ENCODE data around the gene LILRB2. TPM values are rescaled to one million over a fixed set of nuclear protein-coding genes. Genes with fewer than 3 reads are reported as not detected.
A peak's percentile ranks its signal among the peaks of the same experiment; 100 is the strongest.
"Not testable (repeated sequence)": the region's sequence is repeated elsewhere in the genome, so short reads cannot be mapped to it uniquely, and the experiment has no call there.

Gene LILRB2
- total RNA-seq, 1 donor from 2014 or later: 1.5 TPM

DNA sequence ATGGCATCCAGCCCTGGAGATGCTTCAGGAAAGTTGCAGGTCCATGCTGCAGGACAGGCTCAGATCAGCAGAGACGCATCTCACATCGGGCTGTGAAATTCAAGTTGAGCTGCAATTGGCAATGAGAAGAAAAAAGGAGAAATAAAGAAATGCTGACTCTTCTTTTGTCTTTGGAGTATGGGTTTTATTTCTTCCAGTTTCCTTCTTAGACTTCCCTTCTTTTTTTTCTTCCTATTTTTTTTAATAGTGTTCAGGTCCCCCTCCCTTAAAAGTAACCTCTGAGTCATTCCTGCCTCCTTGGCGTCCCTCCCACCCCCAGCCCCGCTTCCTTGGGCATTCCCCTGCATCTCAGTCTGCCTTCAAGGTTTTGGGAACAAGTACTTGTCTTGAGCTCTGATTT, 9.3 kb downstream of the LILRB2 start:
- DNase-seq: not testable (repeated sequence)

- DNase-seq: no peak
Measured at GRCh38 chr19:54271106-54271505, 9.8 kb downstream of the LILRB2 start.

DNA sequence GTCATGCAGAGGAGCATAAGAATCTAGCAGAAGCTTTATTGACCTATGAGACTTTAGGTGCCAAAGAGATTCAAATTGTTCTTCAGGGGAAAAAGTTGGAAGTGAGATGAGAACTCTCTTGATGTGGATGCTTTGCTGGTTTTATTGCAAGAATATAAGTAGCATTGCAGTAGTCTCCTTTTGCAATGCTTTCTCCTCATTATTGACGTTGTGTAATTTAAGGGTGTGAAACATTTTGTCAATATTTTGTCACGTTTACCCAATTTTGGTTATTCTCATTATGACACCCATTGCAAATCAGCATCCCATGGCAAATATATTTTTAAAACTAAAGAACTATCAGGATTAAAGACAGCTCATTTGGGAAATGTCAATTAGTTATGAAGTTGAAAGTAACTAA, 12.0 kb downstream of the LILRB2 start:
- no peak for DNase-seq

DNA sequence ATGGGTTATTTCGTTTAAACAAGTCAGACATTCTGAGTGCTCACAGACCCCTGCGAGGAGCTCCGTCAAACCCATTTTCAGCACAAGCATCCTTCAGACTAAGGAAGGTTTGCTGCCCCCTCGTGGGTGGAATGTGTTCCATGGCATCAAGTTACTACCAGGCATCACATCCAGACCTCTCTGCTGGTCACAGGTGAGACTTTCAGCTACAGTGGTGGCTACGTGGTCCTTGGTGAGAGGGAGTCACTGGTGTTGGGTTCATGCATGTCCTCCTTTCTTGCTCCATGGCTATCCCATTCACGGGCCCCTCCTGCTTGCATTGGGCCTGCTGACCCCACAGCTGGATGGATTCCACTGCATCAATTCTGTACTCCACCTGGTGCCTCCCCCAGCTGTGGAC, 14.8 kb downstream of the LILRB2 start:
- peak; percentile 5 for DNase-seq

- no peak for DNase-seq
Measured at GRCh38 chr19:54262470-54262869, 18.4 kb downstream of the LILRB2 start.

DNA sequence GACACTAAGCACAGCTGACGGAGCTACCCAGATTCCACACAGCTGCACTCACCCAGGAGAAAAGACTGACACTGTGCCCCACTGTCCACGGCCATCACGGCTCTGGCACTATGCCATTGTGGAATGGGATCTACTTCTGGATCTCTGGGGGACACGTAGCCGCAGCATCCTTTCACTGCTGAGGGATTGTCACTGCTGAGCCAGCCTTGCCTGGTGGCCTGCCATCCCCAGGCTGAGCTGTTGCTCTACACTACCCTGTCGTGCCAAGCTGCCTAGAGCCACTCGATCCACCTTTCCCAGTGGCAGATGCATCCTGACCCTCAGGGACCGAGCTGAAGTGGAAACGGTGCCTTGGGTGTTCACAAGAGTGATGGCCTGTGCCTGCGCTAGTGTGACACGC, 18.8 kb downstream of the LILRB2 start:
- DNase-seq: no peak

- no peak for DNase-seq
Measured at GRCh38 chr19:54257116-54257480, 23.8 kb downstream of the LILRB2 start, which contains the start of gene LILRB5. Gene LILRB5, minus strand, starts transcription at chr19:54257273. Its CDS starts 80 bp downstream, at chr19:54257193.

DNA sequence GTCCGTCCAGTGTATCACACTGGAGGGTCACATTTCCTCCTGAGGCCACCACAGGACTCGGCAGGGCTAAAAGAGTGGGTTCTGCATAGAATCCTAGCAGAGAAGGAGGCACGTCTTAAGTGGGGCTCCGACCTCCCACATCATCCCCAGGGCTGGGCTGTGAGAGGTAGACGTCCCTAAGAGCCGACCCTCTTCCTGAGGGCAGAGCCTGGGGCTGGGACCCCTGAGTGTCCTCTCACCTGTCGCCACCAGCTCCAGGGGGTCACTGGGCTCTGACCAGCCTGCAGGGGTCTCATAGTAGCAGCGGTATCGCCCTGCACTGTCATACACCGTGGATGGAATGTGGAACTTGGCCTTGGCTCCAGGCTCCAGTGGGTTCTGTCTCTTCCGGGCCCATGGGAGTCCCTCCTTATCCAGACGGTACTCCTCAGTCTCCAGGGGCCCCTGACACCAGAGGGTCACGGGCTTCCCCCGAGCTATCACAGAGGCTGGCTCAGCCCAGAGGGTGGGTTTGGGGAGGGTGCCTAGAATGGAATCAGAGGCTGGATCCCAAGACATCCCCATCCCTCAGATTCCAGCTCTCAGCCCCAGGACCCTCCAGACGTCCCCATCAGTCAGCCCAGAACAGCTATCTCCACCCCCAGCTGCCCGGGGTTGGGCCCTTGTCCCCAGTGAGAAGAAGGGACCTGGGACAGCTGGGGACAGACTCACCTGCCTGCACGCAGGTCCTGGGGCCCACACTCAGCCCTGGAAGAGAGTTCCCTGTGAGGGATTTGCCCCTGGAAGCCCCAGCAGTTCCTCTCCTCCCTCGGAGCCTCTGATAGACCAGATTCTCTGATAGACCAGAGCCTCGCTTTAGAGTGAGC, 24.4 kb downstream of the LILRB2 start:
- no peak for DNase-seq

GRCh38 chr19:54255105-54255775, 25.7 kb downstream of the LILRB2 start:
- DNase-seq: no peak

DNA sequence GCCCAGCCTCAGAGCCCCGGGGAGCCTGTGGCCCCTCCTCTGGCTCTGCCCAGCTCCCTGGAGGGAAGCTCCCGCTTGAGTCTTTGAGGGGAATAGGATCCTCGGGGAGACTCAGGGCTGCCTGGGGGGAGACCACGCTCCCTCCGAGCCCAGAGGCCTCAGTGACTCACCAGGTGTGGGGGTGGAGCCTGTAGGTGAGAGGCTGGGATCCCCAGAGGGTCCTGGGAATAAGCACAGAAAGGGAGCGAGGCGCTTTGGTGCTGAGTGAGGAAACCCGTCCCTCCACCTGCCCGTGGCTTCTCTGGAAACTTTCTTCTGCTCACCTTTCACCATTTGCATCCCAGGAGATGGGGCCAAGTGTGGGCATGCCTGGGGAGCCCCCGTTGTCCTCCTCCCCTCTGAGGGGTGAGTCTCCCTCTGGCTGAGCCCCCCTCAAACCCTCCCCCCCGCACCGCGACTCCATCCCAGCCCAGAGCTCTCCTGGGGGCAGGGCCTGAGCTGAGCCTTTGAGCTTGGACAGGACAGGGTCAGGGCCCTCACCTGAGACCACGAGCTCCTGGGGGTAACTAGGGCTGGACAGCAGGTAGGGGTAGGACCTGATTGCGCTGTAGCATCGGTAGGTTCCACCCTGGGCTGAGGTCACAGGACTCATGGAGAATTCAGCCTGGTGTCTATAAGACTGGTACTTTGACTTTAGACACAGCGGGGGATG, 26.6 kb downstream of the LILRB2 start:
- DNase-seq: no peak

GRCh38 chr19:54253331-54254194, 27.3 kb downstream of the LILRB2 start:
- DNase-seq: no peak

DNA sequence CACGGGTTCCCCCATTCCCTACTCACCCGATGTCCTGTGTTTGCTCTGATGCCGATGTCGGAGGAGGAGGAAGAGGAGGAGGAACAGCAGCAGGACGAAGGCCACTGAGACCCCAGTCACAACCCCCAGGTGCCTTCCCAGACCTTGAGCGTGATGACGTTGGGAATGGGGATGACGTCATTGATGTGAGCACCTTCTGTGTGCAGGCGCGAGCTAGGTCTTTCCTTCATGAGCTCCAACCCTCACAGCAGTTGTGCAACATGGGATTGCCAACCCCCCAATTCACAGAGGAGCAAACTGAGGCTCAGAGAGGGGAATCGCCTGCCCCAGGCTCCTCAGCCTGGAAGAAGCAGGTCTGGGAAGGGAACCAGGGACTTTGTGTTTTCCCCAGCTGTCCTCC, 28.1 kb downstream of the LILRB2 start:
- DNase-seq: no peak

DNA sequence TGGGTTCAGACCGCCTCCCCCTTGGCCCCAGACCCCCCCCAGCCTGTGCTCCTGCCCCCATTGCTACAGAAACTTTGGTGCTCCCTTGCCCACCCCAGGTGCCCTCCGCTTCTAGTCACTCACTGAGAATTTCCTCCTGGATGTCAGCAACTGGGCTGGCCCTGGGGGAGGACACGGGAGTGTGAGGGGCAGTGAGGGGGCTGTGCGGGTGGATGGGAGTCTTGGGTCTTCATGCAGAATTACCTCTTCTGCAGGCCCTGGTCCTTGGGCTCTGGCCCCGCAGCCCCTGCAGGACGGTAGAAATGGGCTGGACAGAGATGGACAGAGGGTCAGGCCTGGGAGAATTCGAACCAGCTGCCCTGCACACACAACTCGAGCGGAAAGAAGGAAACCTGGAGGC, 28.7 kb downstream of the LILRB2 start:
- no peak for DNase-seq

GRCh38 chr19:54248016-54248601, 32.8 kb downstream of the LILRB2 start:
- no peak for DNase-seq

DNA sequence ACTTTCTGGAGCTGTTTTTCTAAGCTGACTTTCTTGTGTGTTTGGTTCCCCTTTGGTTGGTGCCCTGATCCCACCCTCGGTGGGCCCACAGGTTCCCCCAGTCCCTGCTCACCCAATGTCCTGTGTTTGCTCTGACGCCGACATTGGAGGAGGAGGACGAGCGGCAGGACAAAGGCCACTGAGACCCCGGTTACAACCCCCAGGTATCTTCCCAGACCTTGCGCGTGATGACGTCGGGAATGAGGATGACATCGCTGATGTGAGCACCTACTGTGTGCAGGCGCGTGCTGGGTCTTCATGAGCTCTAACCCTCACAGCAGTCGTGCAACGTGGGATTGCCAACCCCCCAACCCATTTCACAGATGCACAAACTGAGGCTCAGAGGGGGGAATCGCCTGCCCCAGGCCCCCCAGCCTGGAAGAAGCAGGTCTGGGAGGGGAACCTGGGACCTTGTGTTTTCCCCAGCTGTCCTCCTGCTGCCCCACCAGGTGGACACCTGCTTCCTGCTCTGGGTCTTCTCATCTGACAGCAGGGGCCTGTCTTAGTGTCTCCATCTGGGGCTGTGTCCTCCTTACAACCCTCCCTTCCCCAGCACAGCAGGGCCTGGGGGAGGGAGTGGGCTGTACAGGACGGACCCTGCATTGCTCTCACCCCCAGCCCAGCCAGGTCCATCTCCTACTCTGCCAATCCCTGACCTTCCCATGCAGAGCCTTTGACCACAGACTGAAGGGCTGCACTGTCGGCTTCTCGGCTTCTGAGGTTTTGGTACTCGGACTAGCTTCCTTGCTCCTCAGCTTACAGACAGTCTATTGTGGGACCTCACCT, 33.6 kb downstream of the LILRB2 start:
- no peak for DNase-seq

- DNase-seq: no peak
Measured at GRCh38 chr19:54245936-54246335, 35.0 kb downstream of the LILRB2 start.

GRCh38 chr19:54243809-54244208, 37.1 kb downstream of the LILRB2 start:
- DNase-seq: not testable (repeated sequence)

DNA sequence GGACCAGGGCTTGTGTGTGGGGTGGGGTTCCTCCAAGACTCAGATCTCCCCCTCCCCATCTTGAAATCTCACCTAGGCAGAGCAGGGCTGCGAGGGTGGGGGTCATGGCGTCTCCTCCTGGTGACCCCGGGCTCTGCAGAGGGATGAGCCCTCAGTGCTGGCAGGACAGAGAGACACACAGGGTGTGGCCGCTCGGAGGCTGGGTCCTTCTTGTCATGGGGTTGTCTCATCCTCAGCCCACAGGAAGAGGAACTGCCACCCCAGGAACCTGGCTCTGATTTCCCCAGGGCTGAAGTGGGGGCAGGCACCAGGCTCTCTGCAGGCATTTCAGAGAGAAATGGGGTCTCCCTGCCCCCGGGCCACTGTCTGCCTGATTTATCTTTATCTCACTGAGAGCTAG, 38.3 kb downstream of the LILRB2 start, which contains the start of gene LILRA6:
TSS of gene LILRA6 (minus strand) at position 145 of the 400 bp plus-strand sequence.
- not testable (repeated sequence) for DNase-seq

GRCh38 chr19:54242234-54242633, 38.7 kb downstream of the LILRB2 start:
- not testable (repeated sequence) for DNase-seq
